A673 (cell line): ENCODE results near the gene SLC16A5.

Experiments
- CTCF ChIP-seq: fragments of 300-800, 200-600 bp; sonication (generic); conservative IDR thresholded peaks from 2 replicates; pipeline ENCODE4 v1.5.1; 2017; ENCODE audit warnings: low read depth, mild to moderate bottlenecking, antibody characterized with exemption, low read length, moderate library complexity, mixed read lengths
- EZH2 ChIP-seq: fragments of 200-600 bp; sonication (generic); IDR thresholded peaks from 2 replicates; pipeline ENCODE4 v1.6.1; 2017; ENCODE audit warnings: borderline replicate concordance, low read depth, mild to moderate bottlenecking, mixed read lengths, antibody characterized with exemption, low read length; ENCODE audit not compliant: poor library complexity, severe bottlenecking

DNA sequence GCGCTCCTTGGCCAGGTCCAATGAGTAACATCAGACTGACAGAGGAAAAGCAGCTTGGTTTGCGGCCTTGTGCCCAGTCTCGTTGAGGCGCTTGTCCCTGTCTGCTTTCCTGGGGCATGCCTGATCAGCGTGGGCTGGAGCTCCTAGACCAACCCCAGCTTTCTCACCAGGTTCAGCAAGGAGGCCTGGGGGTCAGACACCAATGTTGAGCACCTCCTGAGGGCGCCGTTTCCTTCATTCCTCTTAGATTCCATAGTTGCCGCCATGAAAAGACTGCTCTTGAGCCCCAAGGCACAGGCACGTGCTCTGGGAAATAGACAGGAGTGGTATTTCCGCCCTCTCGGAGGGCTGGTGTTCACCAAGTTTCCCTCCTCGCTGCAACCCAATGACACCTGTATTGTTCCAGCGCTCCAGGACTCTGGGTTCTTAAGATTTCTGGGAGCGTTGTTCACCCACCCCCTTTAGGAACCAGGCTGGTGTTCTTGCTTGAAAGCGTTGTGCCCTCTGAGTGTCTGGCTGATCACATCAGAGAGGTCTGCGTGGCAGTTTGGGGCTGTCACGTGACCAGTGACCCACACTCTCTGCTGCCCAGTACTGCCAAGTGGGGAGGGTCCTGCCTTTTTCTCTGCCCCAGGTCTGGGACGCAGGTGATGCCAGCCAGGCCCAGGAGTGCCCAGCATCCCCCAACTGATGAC is 22.7 kb upstream of the SLC16A5 start:
- TF ChIP-seq CTCF (no peak), EZH2 (no peak)
